Large intestine (tissue), 3 donors: ENCODE results near the gene FOSL2. TPM values are rescaled to one million over a fixed set of nuclear protein-coding genes. Genes with fewer than 3 reads are reported as not detected.
A peak's percentile ranks its signal among the peaks of the same experiment; 100 is the strongest.

Experiments
- DNase-seq, 2 donors: peaks; one replicate each; pipeline versions ENCODE4 v3.0.0 to v3.0.0-alpha.2; 2013
- H3K27ac ChIP-seq: one replicate; pipeline ENCODE4 v1.5.1; 2013; ENCODE audit warnings: low read length
- H3K27me3 ChIP-seq: 2 replicates; pipeline ENCODE4 v1.6.1; 2013; ENCODE audit warnings: low read length; ENCODE audit not compliant: control insufficient read depth, insufficient read depth
- H3K36me3 ChIP-seq: 2 replicates; pipeline ENCODE4 v1.6.1; 2013; ENCODE audit warnings: low read length; ENCODE audit not compliant: control insufficient read depth, insufficient read depth
- H3K4me1 ChIP-seq: one replicate; pipeline ENCODE4 v1.6.1; 2013; ENCODE audit warnings: low read length; ENCODE audit not compliant: control insufficient read depth, insufficient read depth
- H3K4me3 ChIP-seq: one replicate; pipeline ENCODE4 v1.5.1; 2013; ENCODE audit warnings: low read length
- H3K9me3 ChIP-seq: one replicate; pipeline ENCODE4 v1.6.1; 2013; ENCODE audit warnings: mild to moderate bottlenecking, low read depth, low read length, moderate library complexity; ENCODE audit not compliant: control insufficient read depth
- WGBS: methylation state at CpG from one replicate; pipeline ENCODE4 v1.1.5; 2013; ENCODE audit warnings: low lambda C conversion rate; ENCODE audit not compliant: insufficient coverage; 5-methylcytosine and 5-hydroxymethylcytosine counted together
- polyA plus RNA-seq: library from polyadenylated mRNA; unstranded; fragments of 120-200 nt; gene quantifications from one replicate; pipeline ENCODE4 v1.2.1, GENCODE V29; 2013

Gene FOSL2
- polyA plus RNA-seq, 1 donor: 57.5 TPM

DNA sequence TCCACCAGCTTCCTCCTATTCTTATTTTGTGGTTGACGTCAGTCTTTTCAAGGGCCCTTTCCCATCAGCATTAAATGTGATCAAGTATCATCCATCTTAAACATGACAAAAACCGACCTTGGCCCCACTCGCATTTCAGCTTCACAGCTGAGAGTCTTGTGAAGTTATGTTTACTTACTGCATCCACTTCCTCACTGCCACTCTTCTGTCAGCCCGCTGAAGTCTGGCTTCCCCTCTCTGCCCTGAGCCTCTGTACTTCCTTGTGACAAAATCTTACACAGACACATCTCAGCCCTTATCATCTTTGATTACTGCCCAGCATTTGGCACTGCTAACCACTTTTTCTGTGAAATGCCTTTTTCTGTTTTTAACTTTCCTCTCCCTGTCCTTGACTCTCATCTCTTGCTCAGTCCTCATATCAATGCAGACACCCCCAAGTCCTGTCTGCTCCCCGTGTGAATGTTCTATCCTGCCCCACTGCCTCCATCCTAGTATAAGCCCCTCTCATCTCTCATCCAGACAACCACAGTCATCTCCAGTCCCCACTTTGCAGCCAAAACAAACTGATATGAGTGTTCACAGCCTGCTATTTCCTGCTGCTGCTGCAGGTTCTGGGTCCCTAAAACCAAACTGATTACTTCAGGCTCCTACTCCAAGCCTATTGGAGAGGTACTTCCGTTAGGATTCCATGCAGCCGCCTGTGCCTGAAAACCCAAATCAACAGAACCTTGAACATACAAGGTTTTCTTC is 31.4 kb downstream of the FOSL2 start:
- Histone ChIP-seq H3K27me3 (no peaks in the 10 kb centered on the region), H3K4me1 (peaks cover 27% of the 10 kb centered on the region), H3K36me3 (no peaks in the 10 kb centered on the region), H3K27ac (no peak overlapping the region), H3K4me3 (no peak overlapping the region), H3K9me3 (no peaks in the 10 kb centered on the region)
- DNase-seq: peak in 1 of 2 donors; percentile 41
- WGBS: no CpG with 5 or more reads among the region's 7 CpGs

GRCh38 chr2:28424799-28425463 is 32.3 kb downstream of the FOSL2 start:
- Histone ChIP-seq H3K4me3 (no peak overlapping the region), H3K27me3 (no peaks in the 10 kb centered on the region), H3K4me1 (peaks cover 18% of the 10 kb centered on the region), H3K9me3 (no peaks in the 10 kb centered on the region), H3K27ac (no peak overlapping the region), H3K36me3 (no peaks in the 10 kb centered on the region)
- no peak for DNase-seq
- WGBS: 55% methylated on average over 1 of the region's 2 CpGs

GRCh38 chr2:28425464-28425835 is 32.8 kb downstream of the FOSL2 start:
- WGBS: 40% methylated on average over 1 of the region's 5 CpGs
- H3K27ac ChIP-seq: no peak overlapping the region
- H3K4me1 ChIP-seq: peaks cover 15% of the 10 kb centered on the region

GRCh38 chr2:28427741-28428415 is 35.2 kb downstream of the FOSL2 start:
- Histone ChIP-seq H3K4me3 (no peak overlapping the region), H3K4me1 (peaks cover 11% of the 10 kb centered on the region), H3K27me3 (no peaks in the 10 kb centered on the region), H3K36me3 (no peaks in the 10 kb centered on the region), H3K9me3 (no peaks in the 10 kb centered on the region), H3K27ac (no peak overlapping the region)
- DNase-seq: no peak
- no CpG with 5 or more reads among the region's 10 CpGs for WGBS

More at GRCh38 chr2:28425464-28425835, 32.8 kb downstream of the FOSL2 start:
- no peaks in the 10 kb centered on the region for H3K36me3 ChIP-seq
- no peak overlapping the region for H3K4me3 ChIP-seq
- no peaks in the 10 kb centered on the region for H3K27me3 ChIP-seq
- no peaks in the 10 kb centered on the region for H3K9me3 ChIP-seq
- DNase-seq: no peak

GRCh38 chr2:28428486-28428885 is 35.8 kb downstream of the FOSL2 start:
- no peaks in the 10 kb centered on the region for H3K36me3 ChIP-seq
- H3K4me3 ChIP-seq: no peak overlapping the region
- H3K4me1 ChIP-seq: peaks cover 10% of the 10 kb centered on the region
- no peaks in the 10 kb centered on the region for H3K9me3 ChIP-seq
- no peak overlapping the region for H3K27ac ChIP-seq
- H3K27me3 ChIP-seq: no peaks in the 10 kb centered on the region
- no peak for DNase-seq
- WGBS: 87% methylated on average over 3 of the region's 3 CpGs

GRCh38 chr2:28429636-28430376 is 37.1 kb downstream of the FOSL2 start:
- no peaks in the 10 kb centered on the region for H3K27me3 ChIP-seq
- WGBS: no CpG with 5 or more reads among the region's 3 CpGs
- no peak overlapping the region for H3K27ac ChIP-seq
- DNase-seq: no peak
- no peaks in the 10 kb centered on the region for H3K36me3 ChIP-seq
- no peaks in the 10 kb centered on the region for H3K4me1 ChIP-seq
- peaks cover 4% of the 10 kb centered on the region for H3K9me3 ChIP-seq
- H3K4me3 ChIP-seq: no peak overlapping the region

- H3K9me3 ChIP-seq: peaks cover 4% of the 10 kb centered on the region
- WGBS: 20% methylated on average over 1 of the region's 5 CpGs
- H3K27ac ChIP-seq: no peak overlapping the region
- no peak overlapping the region for H3K4me3 ChIP-seq
- DNase-seq: no peak
- no peaks in the 10 kb centered on the region for H3K27me3 ChIP-seq
- H3K4me1 ChIP-seq: peaks cover under 1% of the 10 kb centered on the region
- no peaks in the 10 kb centered on the region for H3K36me3 ChIP-seq
Measured at GRCh38 chr2:28430377-28430765, 37.7 kb downstream of the FOSL2 start.

GRCh38 chr2:28430788-28431418 is 38.2 kb downstream of the FOSL2 start:
- no peak overlapping the region for H3K4me3 ChIP-seq
- DNase-seq: no peak
- H3K4me1 ChIP-seq: peaks cover 5% of the 10 kb centered on the region
- H3K27ac ChIP-seq: no peak overlapping the region
- no CpG with 5 or more reads among the region's 6 CpGs for WGBS
- H3K27me3 ChIP-seq: no peaks in the 10 kb centered on the region
- H3K36me3 ChIP-seq: no peaks in the 10 kb centered on the region
- peaks cover 4% of the 10 kb centered on the region for H3K9me3 ChIP-seq

GRCh38 chr2:28431741-28432140 is 39.1 kb downstream of the FOSL2 start:
- Histone ChIP-seq H3K27me3 (no peaks in the 10 kb centered on the region), H3K36me3 (no peaks in the 10 kb centered on the region), H3K4me1 (peaks cover 13% of the 10 kb centered on the region), H3K4me3 (no peak overlapping the region), H3K9me3 (peaks cover 4% of the 10 kb centered on the region), H3K27ac (no peak overlapping the region)
- WGBS: no CpG with 5 or more reads among the region's 4 CpGs
- DNase-seq: no peak

DNA sequence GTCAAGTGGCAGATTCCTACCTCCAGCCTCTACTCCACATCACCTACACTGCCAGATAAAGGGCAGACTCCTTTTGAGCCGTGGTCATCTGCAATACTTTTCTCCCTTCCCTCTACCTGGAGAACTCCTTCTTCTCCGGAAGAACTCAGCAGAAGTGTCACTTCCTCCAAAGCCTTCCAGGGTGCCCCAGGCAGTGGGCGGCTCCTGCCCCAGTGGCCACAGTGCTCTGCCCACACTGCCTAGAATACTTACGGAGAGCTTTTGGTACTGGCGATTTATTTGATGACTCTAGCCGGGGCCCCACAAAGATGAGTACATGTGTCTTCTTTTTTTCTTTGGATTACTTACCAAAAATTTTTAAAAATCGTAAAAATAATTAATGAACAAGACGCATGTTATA is 39.7 kb downstream of the FOSL2 start:
- no peaks in the 10 kb centered on the region for H3K36me3 ChIP-seq
- H3K4me1 ChIP-seq: peaks cover 19% of the 10 kb centered on the region
- no peak for DNase-seq
- H3K27me3 ChIP-seq: no peaks in the 10 kb centered on the region
- peaks cover 4% of the 10 kb centered on the region for H3K9me3 ChIP-seq
- H3K27ac ChIP-seq: no peak overlapping the region
- WGBS: 100% methylated on average over 3 of the region's 8 CpGs
- no peak overlapping the region for H3K4me3 ChIP-seq
